GM18907 (cell line): ENCODE data around the gene RBM8A.

Experiments used
- ATAC-seq: cut with Tn5 transposase; IDR thresholded peaks from one replicate; pipeline ENCODE4 v1.9.1; 2021; ENCODE audit warnings: mild to moderate bottlenecking, moderate library complexity; ENCODE audit not compliant: unreplicated experiment

The RBM8A gene

DNA sequence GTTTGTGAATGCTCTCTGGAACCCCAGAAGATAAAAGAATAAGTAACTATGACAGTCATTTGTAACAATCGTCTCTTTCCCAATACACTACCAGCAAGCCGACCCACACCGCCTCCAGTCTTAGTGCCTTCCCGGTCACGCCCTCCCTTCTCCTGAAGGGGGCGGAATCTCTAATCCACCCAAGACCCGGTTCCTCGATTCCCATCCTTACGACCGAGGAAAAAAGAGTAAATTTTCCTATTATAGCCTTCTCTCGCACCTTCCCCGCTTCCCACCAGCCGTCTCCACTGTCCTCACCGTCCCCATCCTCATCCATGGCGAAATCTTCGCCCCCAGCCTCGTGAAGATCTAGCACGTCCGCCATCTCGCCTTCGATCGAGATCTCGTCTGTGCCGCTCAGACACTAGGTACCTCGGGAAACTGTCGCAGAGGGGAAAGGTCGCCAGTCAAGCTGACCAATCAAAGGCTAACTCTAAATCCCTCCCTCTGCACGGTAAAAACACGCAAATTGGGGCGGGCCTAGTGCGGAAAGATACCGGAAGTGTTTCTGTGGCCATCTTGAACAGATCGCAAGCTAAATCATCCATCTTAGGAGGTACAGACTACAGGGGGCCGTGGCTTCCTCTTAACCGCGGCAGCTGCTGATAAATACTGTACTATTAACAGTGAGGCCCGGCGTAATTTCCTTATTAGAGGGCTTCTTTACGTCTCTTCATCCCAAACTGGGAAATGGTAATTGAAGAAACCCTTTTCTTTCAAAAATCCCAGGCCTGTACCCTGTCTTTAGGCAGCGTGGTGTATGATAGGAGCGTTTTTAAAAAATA lies at the start of gene RBM8A:
RBM8A (minus strand) TSS at position 422 of the 824 bp plus-strand sequence; CDS start at position 364, 58 bp downstream.
- peak; percentile 95 for ATAC-seq

- no peak for ATAC-seq
These were observed 49.7 kb upstream of the RBM8A start for GRCh38 chr1:145977016-145977415.

GRCh38 chr1:145975216-145975615 lies 47.9 kb upstream of the RBM8A start:
- ATAC-seq, result no peak

DNA sequence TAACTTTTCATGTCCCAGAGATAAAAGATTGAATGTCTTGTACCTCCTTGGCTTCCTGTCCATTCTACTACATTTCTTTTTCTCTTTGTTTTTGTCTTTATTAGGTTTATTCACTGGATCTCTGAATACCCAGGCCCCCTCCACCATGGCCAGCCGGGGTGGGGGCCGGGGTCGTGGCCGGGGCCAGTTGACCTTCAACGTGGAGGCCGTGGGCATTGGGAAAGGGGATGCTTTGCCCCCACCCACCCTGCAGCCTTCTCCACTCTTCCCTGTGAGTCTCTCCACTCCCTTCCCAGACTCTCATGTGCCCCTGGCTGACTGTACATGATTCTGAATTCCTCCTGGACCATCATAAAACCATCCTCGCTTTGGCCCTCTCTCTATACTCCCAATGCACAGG lies 47.4 kb upstream of the RBM8A start:
- ATAC-seq, result no peak

- ATAC-seq, result no peak
These were observed 45.3 kb upstream of the RBM8A start for GRCh38 chr1:145972580-145972979.

- ATAC-seq, result no peak
These were observed 40.0 kb upstream of the RBM8A start for GRCh38 chr1:145967288-145967687.

DNA sequence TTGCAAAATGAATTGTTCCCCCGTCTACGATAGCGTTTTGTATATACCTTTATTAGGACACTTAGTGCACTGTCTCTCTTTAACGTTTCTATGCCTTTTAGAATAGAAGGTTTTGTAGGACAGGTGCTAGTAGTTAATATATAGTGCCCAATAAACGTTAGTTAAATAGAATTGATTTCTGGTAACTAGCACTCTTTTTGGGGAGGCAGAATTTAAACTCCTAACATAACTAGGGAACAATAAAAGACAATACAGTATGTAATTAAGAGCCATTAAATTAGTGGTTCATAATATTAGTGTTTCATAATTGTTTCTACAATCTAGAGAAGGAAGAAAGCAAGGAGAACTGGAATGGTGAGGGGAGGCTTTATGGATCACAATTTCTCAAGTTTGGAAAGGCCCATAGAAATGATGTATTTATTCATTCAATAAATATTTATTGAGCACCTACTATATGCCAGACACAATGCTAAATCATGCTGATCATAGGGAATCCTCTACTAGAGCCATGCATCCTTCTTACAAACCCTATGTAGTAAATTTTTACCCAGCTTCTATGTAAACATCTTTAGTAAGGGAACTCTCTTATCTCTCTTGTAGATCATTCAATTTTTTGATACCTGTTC lies 37.9 kb upstream of the RBM8A start:
- no peak for ATAC-seq

- ATAC-seq, result peak; percentile 90
These were observed 37.2 kb upstream of the RBM8A start, which contains the start of the genes ANKRD34A and POLR3GL for GRCh38 chr1:145964328-145965118. Gene ANKRD34A (minus strand): TSS chr1:145964575. CDS start chr1:145961759, 2,816 bp downstream. Gene POLR3GL (plus strand): TSS chr1:145964690. CDS start chr1:145974866, 10,176 bp downstream.

DNA sequence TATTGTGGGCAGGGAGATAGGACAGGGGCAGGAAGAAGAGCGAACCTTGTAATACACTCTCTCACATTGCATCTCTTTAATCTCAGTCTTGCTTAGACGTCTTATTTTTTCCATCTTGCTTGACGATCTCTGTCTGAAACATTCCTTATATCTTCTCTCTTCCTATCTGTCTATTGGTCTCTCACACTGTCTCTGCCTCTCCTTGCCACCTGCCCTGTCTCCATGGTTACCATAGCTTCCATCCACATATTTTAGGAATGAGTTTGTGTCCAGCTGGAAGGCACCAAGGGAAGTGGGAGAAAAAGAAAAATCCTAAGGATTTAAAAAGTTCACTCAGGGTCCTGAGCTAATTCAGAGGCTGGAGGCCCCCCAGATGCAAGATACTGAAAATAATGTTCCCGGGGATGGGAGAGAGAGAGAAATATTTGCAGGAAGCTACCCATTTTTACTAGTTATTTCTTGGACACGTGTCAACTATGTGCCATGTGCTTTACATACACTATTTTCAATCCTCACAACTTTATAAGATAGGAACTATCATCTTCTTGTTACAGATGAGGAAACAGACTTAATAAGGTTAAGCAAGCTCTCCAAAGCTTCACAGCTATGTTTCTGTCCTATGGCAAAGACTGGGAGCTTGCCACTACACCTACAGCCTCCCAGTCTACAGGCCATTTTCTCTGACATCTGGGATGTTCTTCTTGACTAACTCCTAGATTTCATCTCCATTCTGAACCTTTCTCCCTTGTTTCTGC lies 36.2 kb upstream of the RBM8A start:
- ATAC-seq, result no peak

DNA sequence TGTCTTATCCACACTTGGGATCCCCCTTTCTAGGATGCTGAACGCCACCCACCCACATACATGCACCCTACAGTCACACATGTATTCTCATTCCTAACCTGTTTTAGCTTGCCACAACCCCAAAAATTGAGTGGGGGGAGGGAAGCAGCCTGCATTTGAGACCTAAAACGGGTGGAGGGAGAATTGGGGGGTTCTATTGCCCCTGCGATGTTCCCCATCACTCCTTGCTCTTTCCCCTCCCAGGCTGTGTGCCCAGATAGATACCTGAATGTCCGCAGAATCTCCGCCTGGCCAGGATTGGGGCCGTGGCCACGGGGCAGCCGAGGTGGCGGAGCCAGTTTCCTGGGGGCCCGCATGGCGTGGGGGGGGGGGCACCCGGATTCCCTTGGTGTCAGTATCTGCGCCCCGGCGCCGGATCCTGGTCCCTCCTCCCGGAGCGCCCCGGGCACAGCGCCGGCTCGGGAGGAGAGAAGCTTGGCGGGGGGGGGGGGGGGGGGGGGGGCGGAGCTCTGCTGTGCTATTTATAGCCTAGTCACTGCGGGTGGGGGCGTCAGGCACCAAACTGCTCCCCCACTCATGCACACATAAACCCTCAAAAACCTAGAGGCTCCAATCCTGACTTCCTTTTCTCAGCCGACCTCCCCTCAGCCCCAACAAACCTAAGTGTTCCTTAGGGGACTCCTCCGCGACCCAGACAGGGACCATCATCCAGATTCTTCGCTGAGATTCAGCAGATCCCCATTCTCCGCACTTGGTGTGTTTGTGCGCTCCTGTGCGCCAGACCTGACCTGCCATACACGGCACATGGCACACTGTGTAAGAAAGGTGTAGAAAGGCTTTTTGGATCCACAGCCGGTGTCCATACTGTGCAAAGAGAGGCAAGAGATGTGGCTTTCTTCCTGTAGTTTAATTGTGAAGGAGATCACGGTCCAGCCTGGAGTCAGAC lies 35.1 kb upstream of the RBM8A start:
- ATAC-seq, result no peak

DNA sequence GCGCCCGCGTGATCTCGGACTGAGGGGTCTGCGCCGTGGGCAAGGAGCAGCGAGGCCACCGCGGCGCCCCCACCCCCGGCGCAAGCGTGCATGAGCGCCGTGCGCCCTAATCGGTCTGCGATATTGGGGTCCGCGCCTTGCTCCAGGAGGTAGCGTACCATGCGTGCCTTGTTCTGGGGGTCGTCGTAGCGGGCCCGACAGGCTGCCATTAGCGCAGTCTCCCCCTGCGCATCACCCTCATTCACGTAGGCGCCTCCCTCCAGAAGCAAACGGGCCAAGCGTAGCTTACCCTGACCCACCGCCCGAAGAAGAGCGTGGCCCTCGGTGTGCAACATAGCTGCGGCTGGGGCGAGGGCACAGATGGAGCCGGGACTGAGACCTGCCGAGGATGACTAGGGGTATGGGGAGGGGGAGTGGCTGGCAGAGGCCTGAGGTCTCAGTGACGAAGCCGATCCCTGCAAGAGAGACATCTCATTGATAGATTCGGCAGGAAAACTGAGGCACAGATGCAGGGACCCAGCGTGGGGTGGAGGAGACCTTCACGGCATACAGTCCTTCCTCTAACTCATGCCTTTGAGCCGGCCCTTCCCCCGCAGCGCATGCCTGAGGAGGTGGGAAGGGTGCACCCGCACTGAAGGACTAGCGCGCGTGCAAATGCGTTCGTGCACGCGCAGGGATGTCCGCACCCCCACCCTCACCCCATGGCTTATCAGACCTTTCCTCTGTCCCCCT lies 34.3 kb upstream of the RBM8A start:
- no peak for ATAC-seq

DNA sequence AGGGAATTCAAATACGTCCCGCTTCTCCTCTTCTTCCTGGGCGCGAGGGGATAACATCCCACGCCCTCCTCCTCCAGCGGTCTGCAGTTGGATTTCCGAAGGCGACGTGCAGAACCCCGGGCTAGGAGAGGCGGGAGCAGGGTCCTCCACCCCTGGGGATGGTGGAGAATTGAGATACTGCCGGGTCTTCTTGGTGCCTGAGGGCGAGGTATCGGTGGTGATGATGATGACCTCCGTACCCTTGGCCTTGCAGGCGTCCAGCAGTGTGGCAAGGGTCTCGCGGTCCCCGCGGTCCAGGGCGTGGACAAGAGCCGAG lies 33.8 kb upstream of the RBM8A start:
- ATAC-seq, result no peak

GRCh38 chr1:145960468-145961108 lies 33.3 kb upstream of the RBM8A start:
- ATAC-seq, result no peak

- ATAC-seq, result no peak
These were observed 32.7 kb upstream of the RBM8A start for GRCh38 chr1:145959957-145960467.

DNA sequence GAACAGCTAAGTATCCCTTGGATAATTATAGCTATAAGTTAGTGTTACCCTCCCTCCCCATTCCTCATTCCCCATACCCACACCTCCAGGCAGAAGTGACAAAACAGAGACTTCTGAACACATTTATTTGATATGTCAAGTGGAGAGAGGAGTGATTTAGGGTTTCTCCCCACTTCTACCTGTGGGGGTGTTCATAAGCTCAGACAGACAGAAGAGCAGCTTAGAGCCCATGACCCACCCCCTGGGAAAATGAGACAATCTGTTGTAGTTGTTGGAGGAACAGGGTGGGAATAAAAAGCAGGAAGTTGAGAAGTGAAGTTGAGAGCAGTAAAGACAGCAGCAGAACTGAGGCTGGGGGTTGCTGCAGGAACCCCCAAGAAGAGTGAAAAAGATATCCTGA lies 32.0 kb upstream of the RBM8A start:
- ATAC-seq, result no peak

- ATAC-seq, result no peak
These were observed 31.4 kb upstream of the RBM8A start for GRCh38 chr1:145958734-145959133.

GRCh38 chr1:145957443-145958319 lies 30.4 kb upstream of the RBM8A start, which contains the start of gene LIX1L:
Gene LIX1L (minus strand): TSS chr1:145958017. CDS start chr1:145957927, 90 bp downstream.
- ATAC-seq, result peak; percentile 89
